Left kidney (tissue), 8 donors: ENCODE results near the gene ZNF426. TPM values are rescaled to one million over a fixed set of nuclear protein-coding genes. Genes with fewer than 3 reads are reported as not detected.
"Not testable (repeated sequence)": the region's sequence is repeated elsewhere in the genome, so short reads cannot be mapped to it uniquely, and the experiment has no call there.

ENCODE experiments used
- DNase-seq: peaks from one replicate; pipeline ENCODE4 v3.0.0-alpha.2; 2013
- long read RNA-seq, 8 donors: transcript quantifications; one replicate each; lab custom pipeline, GENCODE V29; 2026
- polyA plus RNA-seq: library from polyadenylated mRNA; unstranded; fragments of 120-200 nt; gene quantifications from one replicate; pipeline ENCODE4 v1.2.1, GENCODE V29; 2013; ENCODE audit not compliant: insufficient read length

ZNF426 gene
- 27.2 TPM for polyA plus RNA-seq
- long read RNA-seq, donor 1, full-length matches to known transcripts: 4 of 9 reads
- long read RNA-seq, donor 1, partial matches to known transcripts: 5 of 9 reads
- long read RNA-seq, donor 1, other reads (novel, unspliced or antisense): 0 of 9 reads
- long read RNA-seq, donor 2, full-length matches to known transcripts: 8 of 16 reads
- long read RNA-seq, donor 2, partial matches to known transcripts: 8 of 16 reads
- long read RNA-seq, donor 2, other reads (novel, unspliced or antisense): 0 of 16 reads
- long read RNA-seq, donor 3, partial matches to known transcripts: 0 of 1 reads
- long read RNA-seq, donor 3, other reads (novel, unspliced or antisense): 0 of 1 reads
- long read RNA-seq, donor 4: 0 reads
- long read RNA-seq, donor 5, full-length matches to known transcripts: 1 of 1 reads
- long read RNA-seq, donor 5, partial matches to known transcripts: 0 of 1 reads
- long read RNA-seq, donor 5, other reads (novel, unspliced or antisense): 0 of 1 reads
- long read RNA-seq, donor 6, full-length matches to known transcripts: 4 of 4 reads
- long read RNA-seq, donor 6, partial matches to known transcripts: 0 of 4 reads
- long read RNA-seq, donor 6, other reads (novel, unspliced or antisense): 0 of 4 reads
- long read RNA-seq, donor 7, partial matches to known transcripts: 0 of 2 reads
- long read RNA-seq, donor 7, other reads (novel, unspliced or antisense): 0 of 2 reads
- long read RNA-seq, donor 8, full-length matches to known transcripts: 2 of 2 reads
- long read RNA-seq, donor 8, partial matches to known transcripts: 0 of 2 reads
- long read RNA-seq, donor 8, other reads (novel, unspliced or antisense): 0 of 2 reads

- peak; percentile 93 for DNase-seq
Observed at GRCh38 chr19:9538183-9539058, at the start of gene ZNF426. Gene ZNF426, minus strand, starts transcription at chr19:9538645. Its CDS starts 2,413 bp downstream, at chr19:9536232.

GRCh38 chr19:9586764-9587163 is 48.3 kb upstream of the ZNF426 start:
- DNase-seq: peak; percentile 76

GRCh38 chr19:9584073-9584833 is 45.8 kb upstream of the ZNF426 start, which contains the start of gene ZNF121:
Gene ZNF121, minus strand, starts transcription at chr19:9584504. Its CDS starts 16,407 bp downstream, at chr19:9568097.
- peak; percentile 91 for DNase-seq

GRCh38 chr19:9582081-9582725 is 43.8 kb upstream of the ZNF426 start:
- not testable (repeated sequence) for DNase-seq

- DNase-seq: no peak
Observed at GRCh38 chr19:9580728-9581127, 42.3 kb upstream of the ZNF426 start.

- no peak for DNase-seq
Observed at GRCh38 chr19:9570255-9570654, 31.8 kb upstream of the ZNF426 start.

- DNase-seq: no peak
Observed at GRCh38 chr19:9566729-9567128, 28.3 kb upstream of the ZNF426 start.

GRCh38 chr19:9565900-9566705 is 27.7 kb upstream of the ZNF426 start:
- no peak for DNase-seq

- DNase-seq: no peak
Observed at GRCh38 chr19:9552536-9553274, 14.3 kb upstream of the ZNF426 start.

- DNase-seq: no peak
Observed at GRCh38 chr19:9547870-9548269, 9.4 kb upstream of the ZNF426 start.

GRCh38 chr19:9541281-9541680 is 2.8 kb upstream of the ZNF426 start:
- DNase-seq: not testable (repeated sequence)

GRCh38 chr19:9539921-9540320 is 1.5 kb upstream of the ZNF426 start:
- DNase-seq: not testable (repeated sequence)

GRCh38 chr19:9539201-9539600 is 756 bp upstream of the ZNF426 start:
- DNase-seq: not testable (repeated sequence)

- no peak for DNase-seq
Observed at GRCh38 chr19:9535934-9536333, 2.5 kb downstream of the ZNF426 start.

- no peak for DNase-seq
Observed at GRCh38 chr19:9531933-9532332, 6.5 kb downstream of the ZNF426 start.

GRCh38 chr19:9528757-9529336 is 9.6 kb downstream of the ZNF426 start:
- DNase-seq: no peak

- DNase-seq: no peak
Observed at GRCh38 chr19:9523885-9524474, 14.5 kb downstream of the ZNF426 start.

- no peak for DNase-seq
Observed at GRCh38 chr19:9507285-9507684, 31.2 kb downstream of the ZNF426 start.
